HEK293 (cell line): ENCODE data around the gene TMEM208.
A peak's percentile ranks its signal among the peaks of the same experiment; 100 is the strongest.

Source experiments
- CTCF ChIA-PET: fragments of 350-600 bp; formaldehyde crosslinking; extraction: SDS; loops from one replicate; lab custom pipeline; 2021; ENCODE audit warnings: antibody characterized with exemption; lab: Yijun Ruan, JAX
- POLR2A ChIA-PET: fragments of 300-600 bp; formaldehyde crosslinking; extraction: SDS; loops from one replicate; lab custom pipeline; 2020; ENCODE audit warnings: antibody characterized with exemption, inconsistent platforms; lab: Yijun Ruan, JAX
- H3K27ac ChIP-seq: fragments of 200-500 bp; sonication (Bioruptor generic); 2 replicates; pipeline ENCODE4 v1.5.1; 2014; ENCODE audit warnings: low read depth, low read length, control low read depth, inconsistent platforms; ENCODE audit errors: extremely low read depth
- H3K36me3 ChIP-seq, 2 experiments: fragments of 200-500 bp in 1 of 2; sonication (Bioruptor generic) in 1 of 2; 1 replicate in 1 of 2; 2 replicates in 1 of 2; pipeline ENCODE4 v1.5.1; 2014 to 2017; ENCODE audit warnings: inconsistent platforms in 2 of 2, low read length in 2 of 2; ENCODE audit not compliant: control insufficient read depth in 2 of 2, insufficient read depth in 1 of 2
- H3K4me1 ChIP-seq: fragments of 200-500 bp; sonication (Bioruptor generic); 2 replicates; pipeline ENCODE4 v1.5.1; 2014; ENCODE audit warnings: mild to moderate bottlenecking, low read length, inconsistent platforms; ENCODE audit not compliant: control insufficient read depth, insufficient read depth
- H3K4me3 ChIP-seq: 2 replicates; pipeline ENCODE4 v1.5.1; 2011; ENCODE audit warnings: low read depth, mild to moderate bottlenecking, control low read depth, low read length, moderate library complexity
- H3K9me3 ChIP-seq: fragments of 200-500 bp; sonication (Bioruptor generic); 2 replicates; pipeline ENCODE4 v1.5.1; 2014; ENCODE audit warnings: low read depth, low read length, inconsistent platforms; ENCODE audit not compliant: control insufficient read depth, insufficient read depth
- BCL6B ChIP-seq: fragments of 450-650 bp; formaldehyde crosslinking; IDR thresholded peaks from 2 replicates; pipeline ENCODE4 v1.5.1; 2017; ENCODE audit warnings: missing biosample characterization, missing genetic modification characterization
- GLIS2 ChIP-seq: fragments of 450-650 bp; formaldehyde crosslinking; IDR thresholded peaks from 2 replicates; pipeline ENCODE4 v1.5.1; 2016; ENCODE audit warnings: missing biosample characterization, missing genetic modification characterization
- KLF8 ChIP-seq: fragments of 450-650 bp; formaldehyde crosslinking; IDR thresholded peaks from 2 replicates; pipeline ENCODE4 v1.5.1; 2016; ENCODE audit warnings: missing biosample characterization, missing genetic modification characterization
- REST ChIP-seq: fragments of 450-650 bp; formaldehyde crosslinking; IDR thresholded peaks from 2 replicates; pipeline ENCODE4 v1.5.1; 2016; ENCODE audit warnings: missing biosample characterization, missing genetic modification characterization
- WT1 ChIP-seq: fragments of 450-650 bp; formaldehyde crosslinking; IDR thresholded peaks from 2 replicates; pipeline ENCODE4 v1.5.1; 2016; ENCODE audit warnings: missing biosample characterization, missing genetic modification characterization
- ZBTB10 ChIP-seq: fragments of 450-650 bp; formaldehyde crosslinking; IDR thresholded peaks from 2 replicates; pipeline ENCODE4 v1.5.1; 2016; ENCODE audit warnings: missing biosample characterization, missing genetic modification characterization
- ZBTB17 ChIP-seq: fragments of 450-650 bp; formaldehyde crosslinking; IDR thresholded peaks from 2 replicates; pipeline ENCODE4 v1.5.1; 2016; ENCODE audit warnings: missing biosample characterization, missing genetic modification characterization
- ZFHX2 ChIP-seq: fragments of 450-650 bp; formaldehyde crosslinking; conservative IDR thresholded peaks from 2 replicates; pipeline ENCODE4 v1.5.1; 2016; ENCODE audit warnings: missing biosample characterization, missing genetic modification characterization
- ZNF121 ChIP-seq: fragments of 450-650 bp; formaldehyde crosslinking; IDR thresholded peaks from 2 replicates; pipeline ENCODE4 v1.5.1; 2016; ENCODE audit warnings: missing biosample characterization, missing genetic modification characterization
- ZNF148 ChIP-seq: fragments of 450-650 bp; formaldehyde crosslinking; IDR thresholded peaks from 2 replicates; pipeline ENCODE4 v1.5.0; 2017; ENCODE audit warnings: missing biosample characterization, missing genetic modification characterization, borderline replicate concordance
- ZNF155 ChIP-seq: fragments of 450-650 bp; formaldehyde crosslinking; IDR thresholded peaks from 2 replicates; pipeline ENCODE4 v1.5.1; 2016; ENCODE audit warnings: missing biosample characterization, missing genetic modification characterization
- ZNF211 ChIP-seq: fragments of 450-650 bp; formaldehyde crosslinking; IDR thresholded peaks from 2 replicates; pipeline ENCODE4 v1.5.1; 2016; ENCODE audit warnings: low read depth, missing biosample characterization, missing genetic modification characterization
- ZNF221 ChIP-seq: fragments of 450-650 bp; formaldehyde crosslinking; IDR thresholded peaks from 2 replicates; pipeline ENCODE4 v1.5.1; 2017; ENCODE audit warnings: missing biosample characterization, missing genetic modification characterization, borderline replicate concordance
- ZNF354C ChIP-seq: fragments of 450-650 bp; formaldehyde crosslinking; IDR thresholded peaks from 2 replicates; pipeline ENCODE4 v1.5.1; 2016; ENCODE audit warnings: missing biosample characterization, missing genetic modification characterization, low read depth, borderline replicate concordance
- ZNF362 ChIP-seq: fragments of 450-650 bp; formaldehyde crosslinking; IDR thresholded peaks from 2 replicates; pipeline ENCODE4 v1.5.1; 2016; ENCODE audit warnings: missing biosample characterization, missing genetic modification characterization
- ZNF398 ChIP-seq: fragments of 450-650 bp; formaldehyde crosslinking; IDR thresholded peaks from 2 replicates; pipeline ENCODE4 v1.5.1; 2017; ENCODE audit warnings: missing biosample characterization, missing genetic modification characterization
- ZNF423 ChIP-seq: fragments of 450-650 bp; formaldehyde crosslinking; IDR thresholded peaks from 2 replicates; pipeline ENCODE4 v1.5.1; 2016; ENCODE audit warnings: missing biosample characterization, missing genetic modification characterization
- ZNF449 ChIP-seq: fragments of 450-650 bp; formaldehyde crosslinking; IDR thresholded peaks from 2 replicates; pipeline ENCODE4 v1.5.1; 2017; ENCODE audit warnings: missing biosample characterization, mild to moderate bottlenecking, missing genetic modification characterization, moderate library complexity
- ZNF623 ChIP-seq: fragments of 450-650 bp; formaldehyde crosslinking; IDR thresholded peaks from 2 replicates; pipeline ENCODE4 v1.5.1; 2016; ENCODE audit warnings: missing biosample characterization, missing genetic modification characterization
- ZNF76 ChIP-seq: fragments of 450-650 bp; formaldehyde crosslinking; IDR thresholded peaks from 2 replicates; pipeline ENCODE4; 2016; ENCODE audit warnings: low read depth, missing biosample characterization, missing genetic modification characterization, borderline replicate concordance

Gene TMEM208

GRCh38 chr16:67249178-67250044, 22.5 kb downstream of the TMEM208 start:
- no peaks in the 10 kb centered on the region for H3K9me3 ChIP-seq
- H3K27ac ChIP-seq, result no peak overlapping the region; the same call in 1 of the 2 replicates
- CTCF ChIA-PET, result interaction anchor here (0.6 to 2.3 kb wide), 6 partner anchors 10 to 203 kb away, joined by 3 to 7 read pairs (median 4); no protein-coding TSS in a partner anchor
- POLR2A ChIA-PET, result interaction anchor here (0.8 to 7.4 kb wide), 3 partner anchors 13 to 21 kb away, joined by 3 to 109 read pairs (median 8); partner anchors contain the start of gene TMEM208
- H3K36me3 ChIP-seq, result peaks cover 0 to 8% of the 10 kb centered on the region in 2 experiments; a peak in 1 of 3 replicates
- peaks cover 9% of the 10 kb centered on the region; the same call in 1 of the 2 replicates for H3K4me1 ChIP-seq
- peak overlapping the region; percentile 8 for H3K4me3 ChIP-seq
- TF ChIP-seq ZNF354C (tag by site-specific recombination) (no peak), ZBTB10 (tag by site-specific recombination) (no peak), GLIS2 (0 out of 2 replicates have a peak, but pooled peaks have one; percentile 22), ZNF221 (tag by site-specific recombination) (no peak), ZNF449 (tag by site-specific recombination) (0 out of 2 replicates have a peak, but pooled peaks have one; percentile 46), ZNF76 (tag by site-specific recombination) (peak; percentile 83), REST (no peak), ZNF121 (tag by site-specific recombination) (no peak), ZBTB17 (tag by site-specific recombination) (no peak), ZNF362 (tag by site-specific recombination) (no peak), ZNF148 (tag by site-specific recombination) (no peak), WT1 (no peak), ZNF211 (tag by site-specific recombination) (no peak), KLF8 (tag by site-specific recombination) (no peak), ZNF623 (tag by site-specific recombination) (no peak), BCL6B (tag by site-specific recombination) (no peak), ZNF423 (tag by site-specific recombination) (no peak), ZFHX2 (tag by site-specific recombination) (peak; percentile 7; the same call in 1 of the 2 replicates), ZNF398 (tag by site-specific recombination) (peak; percentile 29; the same call in 1 of the 2 replicates), ZNF155 (no peak)
